Pancreas (tissue), 10 donors: Measurements from ENCODE around the gene CORO6. TPM values are rescaled to one million over a fixed set of nuclear protein-coding genes. Genes with fewer than 3 reads are reported as not detected.

ENCODE experiments used
- ATAC-seq, 4 donors: fragments of 200-7000 bp; cut with Tn5 transposase; one replicate each; pipeline versions ENCODE4 v1.8.0 to v1.9.1; 2020; ENCODE audit warnings: mild to moderate bottlenecking in 4 of 4, moderate library complexity in 4 of 4
- DNase-seq, 6 donors: peaks; one replicate each; pipeline ENCODE4 v3.0.0-alpha.2; 2020
- FAIRE-seq: peaks from 2 replicates; lab custom pipeline; 2012; peaks lifted over from hg19 to GRCh38; lab: Jason Lieb, UNC
- H3K27ac ChIP-seq, 4 donors: fragments of 200-600 bp; sonication (generic); 1 replicate in 3 of 4; 2 replicates in 1 of 4; pipeline versions ENCODE4 v1.5.0 to v1.8.0; 2020
- H3K27me3 ChIP-seq, 4 donors: fragments of 200-600 bp; one replicate each; pipeline ENCODE4 v1.8.0; 2021
- H3K36me3 ChIP-seq, 3 donors: fragments of 200-600 bp; sonication (generic) in 1 of 3; one replicate each; pipeline versions ENCODE4 v1.5.0 to v1.8.0; 2020 to 2021
- H3K4me1 ChIP-seq, 3 donors: fragments of 200-600 bp; one replicate each; pipeline ENCODE4 v1.8.0; 2021
- H3K4me3 ChIP-seq, 4 donors: fragments of 200-600 bp; sonication (generic) in 2 of 4; one replicate each; pipeline versions ENCODE4 v1.5.0 to v1.8.0; 2020 to 2021
- H3K9me3 ChIP-seq, 4 donors: fragments of 200-600 bp; one replicate each; pipeline ENCODE4 v1.8.0; 2021
- WGBS, 2 donors: extraction: QIAGEN DNeasy Blood & Tissue Kit; methylation state at CpG; one replicate each; pipeline ENCODE4 v1.1.7; 2013; 5-methylcytosine and 5-hydroxymethylcytosine counted together
- intact Hi-C, 3 donors: fragments of 100-400 bp; cut with DNase I; formaldehyde crosslinking; loops; one replicate each; pipeline versions ENCODE4 v1.11.1 to v1.14.2; 2022
- polyA plus RNA-seq, 2 donors: library from polyadenylated mRNA; stranded (reverse); fragments of 200-250 nt; gene quantifications; one replicate each; pipeline ENCODE4 v1.2.3, GENCODE V29; 2013
- total RNA-seq, 6 donors: library from RNA; stranded (reverse); fragmentation: NEBNext Ultra II Directional in 4 of 6; extraction: Animal tissue kit (Norgen Biotek cat#: 25700) in 4 of 6; gene quantifications; one replicate each; pipeline versions ENCODE4 v1.2.1 to v1.2.4, GENCODE V29; 2021 to 2023
- TF ChIP-seq, protein P1 (sequence below), 4 donors: fragments of 200-600 bp; sonication (generic) in 3 of 4; IDR thresholded peaks; one replicate each; pipeline versions ENCODE4 v1.5.0 to v1.8.0; 2021; ENCODE audit warnings: antibody characterized with exemption in 4 of 4
- donor health status: healthy with polysubstance abuse.
- donor health status: DM: no; HTN: no; CAD: no; lungs with moderate emphysema.
- donor health status: DM: no; HTN: no; CAD: no.
- donor health status: control.
- donor health status: control.
- donor health status: Bipolar disorder and iron deficiency.
- donor health status: DM: yes; HTN: yes; CAD: no.
- donor health status: DM: no; HTN: no; CAD: no.
- donor health status: DM: no; HTN: no; CAD: no.
- donor health status: DM: yes; HTN: yes; CAD: no.

The CORO6 gene
- total and polyA plus RNA-seq, 8 donors, result 0.20 to 4.4 (median 0.59) TPM

DNA sequence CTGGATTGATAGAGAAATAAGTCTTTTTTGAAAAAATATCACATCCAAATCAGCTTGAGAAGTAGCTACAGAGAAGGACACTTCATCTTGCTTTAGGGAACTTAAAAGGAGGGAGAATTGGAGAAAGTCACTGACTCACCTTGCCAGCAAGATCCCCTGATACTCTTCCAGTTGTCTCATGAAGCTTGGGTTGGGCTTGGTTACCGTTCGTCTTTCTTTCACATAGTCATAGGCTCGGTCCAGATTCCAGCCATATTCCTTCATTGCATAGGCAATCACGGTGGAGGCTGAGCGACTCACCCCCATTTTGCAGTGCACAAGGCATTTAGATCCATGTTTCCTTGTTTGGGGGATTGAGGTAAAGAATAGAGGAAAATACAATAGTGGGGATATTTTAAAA, 25.3 kb upstream of the CORO6 start:
- no peaks in the 10 kb centered on the region for H3K36me3 ChIP-seq
- intact Hi-C loops, result loop anchor here in 1 of 3 donors (10.0 kb wide), 1 partner anchor 127 kb away; no protein-coding TSS in a partner anchor
- WGBS, 2 donors, result 93 to 94% methylated on average over 5 of the region's 5 CpGs
- FAIRE-seq (no peak), DNase-seq (no peak), ATAC-seq (no peak)
- TF ChIP-seq, protein P1, sequence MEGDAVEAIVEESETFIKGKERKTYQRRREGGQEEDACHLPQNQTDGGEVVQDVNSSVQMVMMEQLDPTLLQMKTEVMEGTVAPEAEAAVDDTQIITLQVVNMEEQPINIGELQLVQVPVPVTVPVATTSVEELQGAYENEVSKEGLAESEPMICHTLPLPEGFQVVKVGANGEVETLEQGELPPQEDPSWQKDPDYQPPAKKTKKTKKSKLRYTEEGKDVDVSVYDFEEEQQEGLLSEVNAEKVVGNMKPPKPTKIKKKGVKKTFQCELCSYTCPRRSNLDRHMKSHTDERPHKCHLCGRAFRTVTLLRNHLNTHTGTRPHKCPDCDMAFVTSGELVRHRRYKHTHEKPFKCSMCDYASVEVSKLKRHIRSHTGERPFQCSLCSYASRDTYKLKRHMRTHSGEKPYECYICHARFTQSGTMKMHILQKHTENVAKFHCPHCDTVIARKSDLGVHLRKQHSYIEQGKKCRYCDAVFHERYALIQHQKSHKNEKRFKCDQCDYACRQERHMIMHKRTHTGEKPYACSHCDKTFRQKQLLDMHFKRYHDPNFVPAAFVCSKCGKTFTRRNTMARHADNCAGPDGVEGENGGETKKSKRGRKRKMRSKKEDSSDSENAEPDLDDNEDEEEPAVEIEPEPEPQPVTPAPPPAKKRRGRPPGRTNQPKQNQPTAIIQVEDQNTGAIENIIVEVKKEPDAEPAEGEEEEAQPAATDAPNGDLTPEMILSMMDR (IDR thresholded peaks at IDR 0.05), result no peak
- H3K27ac ChIP-seq, result no peak overlapping the region
- H3K4me3 ChIP-seq, result no peak overlapping the region
- no peaks in the 10 kb centered on the region for H3K27me3 ChIP-seq
- H3K9me3 ChIP-seq, result no peaks in the 10 kb centered on the region
- no peaks in the 10 kb centered on the region for H3K4me1 ChIP-seq

DNA sequence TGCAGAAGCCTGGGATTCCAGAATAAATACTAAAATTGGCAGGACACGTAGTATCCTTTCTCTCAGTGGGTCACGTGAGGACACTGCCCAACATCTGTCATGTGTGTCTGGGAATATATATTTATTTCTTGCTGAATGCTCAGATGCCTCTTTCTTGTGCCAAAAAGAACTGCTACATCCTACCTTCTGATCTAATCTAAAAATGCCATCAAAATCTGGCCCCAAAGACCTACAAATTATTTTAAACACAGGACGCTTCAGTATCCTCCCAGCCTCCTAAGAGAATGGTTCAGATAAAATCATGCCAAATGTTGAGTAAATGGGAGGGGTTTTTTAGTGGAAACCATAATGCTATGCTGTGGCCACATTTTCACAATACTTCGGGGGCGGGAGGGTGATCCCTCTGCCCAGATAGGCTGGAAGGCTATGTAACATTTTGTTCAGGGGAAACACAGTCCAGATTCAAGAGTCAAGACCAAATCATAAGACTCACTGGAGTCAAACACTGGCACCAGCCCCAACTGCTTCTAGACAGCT, 22.9 kb upstream of the CORO6 start:
- intact Hi-C loops, result loop anchor here in 1 of 3 donors (10.0 kb wide), 1 partner anchor 129 kb away; no protein-coding TSS in a partner anchor
- H3K27ac ChIP-seq, result no peak overlapping the region

DNA sequence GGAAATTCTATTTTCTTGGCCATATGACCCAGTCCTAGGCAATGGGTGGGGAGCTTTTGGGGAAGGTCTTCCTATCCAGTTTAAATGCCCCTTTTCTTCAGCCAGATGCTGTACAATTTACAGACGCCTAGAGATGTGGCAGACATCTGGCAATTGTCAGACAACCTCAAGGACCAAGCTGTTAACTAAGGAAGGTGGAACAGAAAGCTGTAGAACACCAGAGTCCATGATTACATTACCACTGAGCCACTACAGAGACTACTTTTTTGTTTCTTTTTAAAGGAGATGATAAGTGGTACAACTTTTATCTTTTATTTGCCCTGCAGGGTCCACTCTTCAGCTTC, 21.1 kb upstream of the CORO6 start:
- Histone ChIP-seq H3K27ac (no peak overlapping the region), H3K4me3 (no peak overlapping the region), H3K4me1 (no peaks in the 10 kb centered on the region), H3K9me3 (no peaks in the 10 kb centered on the region), H3K36me3 (no peaks in the 10 kb centered on the region), H3K27me3 (no peaks in the 10 kb centered on the region)
- intact Hi-C loops, result loop anchor here in 1 of 3 donors (10.0 kb wide), 1 partner anchor 131 kb away; no protein-coding TSS in a partner anchor
- no peak for ATAC-seq
- DNase-seq, result no peak
- TF ChIP-seq, protein P1 (IDR thresholded peaks at IDR 0.05), result no peak
- 74 to 94% methylated on average over 1 of the region's 1 CpG for WGBS, 2 donors
- no peak for FAIRE-seq

More for the DNA sequence above, 22.9 kb upstream of the CORO6 start:
- H3K4me3 ChIP-seq, result no peak overlapping the region
- TF ChIP-seq, protein P1 (IDR thresholded peaks at IDR 0.05), result no peak
- no peaks in the 10 kb centered on the region for H3K4me1 ChIP-seq
- ATAC-seq (peak in 3 of 4 donors; percentile 50 to 63 (median 62)), DNase-seq (peak in 1 of 6 donors; percentile 12), FAIRE-seq (no peak)
- no peaks in the 10 kb centered on the region for H3K9me3 ChIP-seq
- WGBS, 2 donors, result 73 to 79% methylated on average over 5 of the region's 5 CpGs
- H3K36me3 ChIP-seq, result no peaks in the 10 kb centered on the region
- H3K27me3 ChIP-seq, result no peaks in the 10 kb centered on the region

DNA sequence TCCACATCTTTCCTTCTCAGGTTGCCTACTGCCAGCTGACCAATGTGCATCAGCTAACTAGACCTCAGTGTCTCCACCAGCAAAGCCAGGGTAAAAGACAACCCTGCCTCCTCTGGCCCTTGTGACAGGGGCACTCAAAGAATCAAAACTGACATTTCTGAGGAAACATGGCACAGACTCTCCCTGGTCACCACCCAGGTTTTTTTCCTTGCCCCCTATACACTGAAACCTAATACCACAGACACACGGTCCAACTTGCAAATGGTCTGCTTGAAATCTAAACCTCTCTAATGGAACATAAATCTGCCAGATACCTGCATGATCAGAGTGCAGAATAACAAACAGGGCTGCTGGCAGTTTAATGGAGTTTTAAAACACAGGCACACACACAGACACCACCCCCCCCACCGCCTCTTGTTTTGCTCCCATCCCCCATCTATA, 19.5 kb upstream of the CORO6 start:
- no peaks in the 10 kb centered on the region for H3K36me3 ChIP-seq
- H3K27me3 ChIP-seq, result no peaks in the 10 kb centered on the region
- intact Hi-C loops, result loop anchor here in 1 of 3 donors (10.0 kb wide), 1 partner anchor 133 kb away; no protein-coding TSS in a partner anchor
- 88 to 92% methylated on average over 2 of the region's 2 CpGs for WGBS, 2 donors
- no peak for FAIRE-seq
- no peak overlapping the region for H3K27ac ChIP-seq
- no peak for ATAC-seq
- no peak for DNase-seq
- no peaks in the 10 kb centered on the region for H3K9me3 ChIP-seq
- TF ChIP-seq, protein P1 (IDR thresholded peaks at IDR 0.05), result no peak
- H3K4me1 ChIP-seq, result no peaks in the 10 kb centered on the region
- no peak overlapping the region for H3K4me3 ChIP-seq

DNA sequence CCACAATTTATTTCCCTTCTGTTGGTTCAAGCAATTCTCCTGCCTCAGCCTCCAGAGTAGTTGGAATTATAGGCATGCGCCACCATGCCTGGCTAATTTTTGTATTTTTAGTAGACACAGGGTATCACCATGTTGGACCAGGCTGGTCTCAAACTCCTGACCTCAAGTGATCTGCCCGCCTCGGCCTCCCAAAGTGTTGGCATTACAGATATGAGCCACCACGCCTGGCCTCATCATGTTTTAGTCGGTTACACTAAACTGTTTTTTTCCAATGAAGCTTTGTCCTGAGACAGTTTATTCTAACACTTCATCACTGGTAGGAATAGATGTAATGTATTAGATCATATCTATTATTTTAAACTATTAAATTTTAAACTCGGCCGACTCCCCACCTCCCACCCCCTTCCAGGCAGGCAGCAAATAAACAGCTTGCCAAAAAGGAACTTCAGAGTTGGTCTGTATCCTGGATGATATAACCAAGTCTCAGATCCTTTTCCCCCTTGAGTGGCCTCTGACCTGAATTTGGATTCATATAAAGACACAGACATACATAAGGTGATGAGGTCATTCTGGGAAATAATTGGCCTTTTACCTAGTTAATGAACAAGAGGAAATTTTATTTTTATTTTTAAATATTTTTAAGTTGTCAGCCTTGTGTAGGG, 18.4 kb upstream of the CORO6 start:
- DNase-seq (no peak), FAIRE-seq (no peak), ATAC-seq (no peak)
- TF ChIP-seq, protein P1 (IDR thresholded peaks at IDR 0.05), result no peak
- no peak overlapping the region for H3K4me3 ChIP-seq
- H3K36me3 ChIP-seq, result no peaks in the 10 kb centered on the region
- no peaks in the 10 kb centered on the region for H3K9me3 ChIP-seq
- H3K4me1 ChIP-seq, result no peaks in the 10 kb centered on the region
- H3K27ac ChIP-seq, result no peak overlapping the region
- 85 to 90% methylated on average over 7 of the region's 7 CpGs for WGBS, 2 donors
- H3K27me3 ChIP-seq, result no peaks in the 10 kb centered on the region
- intact Hi-C loops, result loop anchor here in 1 of 3 donors (10.0 kb wide), 1 partner anchor 134 kb away; no protein-coding TSS in a partner anchor
